HEK293T (cell line): ENCODE results near the gene DELE1.

Source experiments
- CTCF ChIA-PET: fragments of 350-600 bp; formaldehyde crosslinking; extraction: SDS; loops from one replicate; lab custom pipeline; 2021; ENCODE audit warnings: antibody characterized with exemption, inconsistent platforms; lab: Yijun Ruan, JAX
- POLR2A ChIA-PET: fragments of 350-600 bp; formaldehyde crosslinking; extraction: SDS; loops from one replicate; lab custom pipeline; 2020; ENCODE audit warnings: antibody characterized with exemption, inconsistent platforms; lab: Yijun Ruan, JAX
- DNase-seq: peaks from one replicate; pipeline ENCODE4 v3.0.0; 2012; ENCODE audit warnings: mixed read lengths; ENCODE audit errors: extremely low spot score
- ARNT ChIP-seq: fragments of 450-650 bp; IDR thresholded peaks from 2 replicates; pipeline ENCODE4 v1.6.1; 2017; ENCODE audit warnings: mild to moderate bottlenecking
- BHLHE40 ChIP-seq: fragments of 450-650 bp; IDR thresholded peaks from 2 replicates; pipeline ENCODE4 v1.6.1; 2016; ENCODE audit warnings: mild to moderate bottlenecking, moderate library complexity, borderline replicate concordance
- CTBP1 ChIP-seq: fragments of 450-650 bp; IDR thresholded peaks from 2 replicates; pipeline ENCODE4 v1.6.1; 2016; ENCODE audit warnings: borderline replicate concordance
- ELF4 ChIP-seq: fragments of 450-650 bp; IDR thresholded peaks from 2 replicates; pipeline ENCODE4 v1.6.1; 2017; ENCODE audit warnings: antibody characterized with exemption
- FOXA1 ChIP-seq: fragments of 450-650 bp; IDR thresholded peaks from 2 replicates; pipeline ENCODE4 v1.6.1; 2016; ENCODE audit warnings: mild to moderate bottlenecking
- FOXK2 ChIP-seq: fragments of 450-650 bp; IDR thresholded peaks from 2 replicates; pipeline ENCODE4 v1.6.1; 2016; ENCODE audit warnings: mild to moderate bottlenecking
- FOXM1 ChIP-seq: fragments of 450-650 bp; IDR thresholded peaks from 2 replicates; pipeline ENCODE4 v1.6.1; 2017; ENCODE audit warnings: mild to moderate bottlenecking, borderline replicate concordance
- HDGF ChIP-seq: fragments of 450-650 bp; IDR thresholded peaks from 2 replicates; pipeline ENCODE4 v1.6.1; 2017; ENCODE audit warnings: antibody characterized with exemption, borderline replicate concordance
- L3MBTL2 ChIP-seq: fragments of 450-650 bp; conservative IDR thresholded peaks from 2 replicates; pipeline ENCODE4 v1.6.1; 2016; ENCODE audit warnings: mild to moderate bottlenecking
- LEF1 ChIP-seq: fragments of 450-650 bp; IDR thresholded peaks from 2 replicates; pipeline ENCODE4 v1.6.1; 2017; ENCODE audit warnings: mild to moderate bottlenecking, borderline replicate concordance
- NFRKB ChIP-seq: fragments of 450-650 bp; IDR thresholded peaks from 2 replicates; pipeline ENCODE4 v1.6.1; 2016; ENCODE audit warnings: mild to moderate bottlenecking, moderate library complexity
- SP1 ChIP-seq: fragments of 450-650 bp; IDR thresholded peaks from 2 replicates; pipeline ENCODE4 v1.6.1; 2017
- SUZ12 ChIP-seq: fragments of 450-650 bp; IDR thresholded peaks from 2 replicates; pipeline ENCODE4 v1.6.1; 2016; ENCODE audit warnings: mild to moderate bottlenecking
- TARDBP ChIP-seq: fragments of 450-650 bp; IDR thresholded peaks from 2 replicates; pipeline ENCODE4 v1.6.1; 2016
- ZNF384 ChIP-seq: fragments of 450-650 bp; IDR thresholded peaks from 2 replicates; pipeline ENCODE4 v1.6.1; 2016
- TF ChIP-seq, protein P1 (sequence below): fragments of 450-650 bp; IDR thresholded peaks from 2 replicates; pipeline ENCODE4 v1.6.1; 2016

Gene DELE1

DNA sequence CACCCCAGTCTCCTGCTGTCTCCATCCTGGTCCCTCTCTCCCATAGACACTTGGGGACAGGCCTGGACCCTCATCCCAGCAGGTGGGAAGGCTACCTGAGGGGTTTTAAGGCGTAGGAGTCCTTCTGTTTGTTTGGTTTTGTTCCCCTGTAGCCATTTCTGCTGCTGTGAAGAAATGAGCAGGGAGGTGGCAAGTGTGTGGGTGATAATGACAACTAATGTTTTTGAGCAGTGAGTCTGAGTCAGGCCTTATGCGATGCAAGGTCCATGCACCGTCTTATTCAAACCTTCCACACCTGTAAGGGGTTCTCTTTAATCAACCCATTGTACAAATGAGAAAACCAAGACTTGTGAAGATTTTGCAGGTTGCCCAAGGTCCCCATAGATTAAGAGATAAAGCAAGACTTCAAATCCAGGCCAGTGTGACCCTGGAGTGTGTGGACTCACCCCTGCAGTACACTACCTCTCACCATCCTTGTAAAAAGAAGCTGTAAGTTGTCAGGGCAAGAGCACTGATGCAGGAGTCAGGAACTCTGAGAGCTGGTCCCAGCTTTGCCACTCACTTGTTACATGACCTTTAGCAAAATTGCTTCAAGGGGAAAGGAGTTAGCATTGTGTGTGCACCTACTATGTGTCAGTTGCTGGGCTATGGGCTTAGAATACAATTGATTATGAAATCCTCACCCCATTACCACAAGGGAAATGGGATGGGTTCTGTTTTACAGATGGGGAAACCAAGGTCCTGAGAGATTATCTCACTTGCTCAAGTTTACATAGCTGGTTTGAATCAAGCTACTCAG is 26.7 kb downstream of the DELE1 start:
- DNase-seq, result no peak
- ChIA-PET POLR2A (no interaction called here), CTCF (interaction anchor here (0.6 to 1.7 kb wide), 2 partner anchors 10 to 13 kb away, joined by 3 to 12 read pairs; no protein-coding TSS in a partner anchor)
- TF ChIP-seq FOXK2, result no peak
- no peak for TF ChIP-seq NFRKB
- TF ChIP-seq, protein P1, sequence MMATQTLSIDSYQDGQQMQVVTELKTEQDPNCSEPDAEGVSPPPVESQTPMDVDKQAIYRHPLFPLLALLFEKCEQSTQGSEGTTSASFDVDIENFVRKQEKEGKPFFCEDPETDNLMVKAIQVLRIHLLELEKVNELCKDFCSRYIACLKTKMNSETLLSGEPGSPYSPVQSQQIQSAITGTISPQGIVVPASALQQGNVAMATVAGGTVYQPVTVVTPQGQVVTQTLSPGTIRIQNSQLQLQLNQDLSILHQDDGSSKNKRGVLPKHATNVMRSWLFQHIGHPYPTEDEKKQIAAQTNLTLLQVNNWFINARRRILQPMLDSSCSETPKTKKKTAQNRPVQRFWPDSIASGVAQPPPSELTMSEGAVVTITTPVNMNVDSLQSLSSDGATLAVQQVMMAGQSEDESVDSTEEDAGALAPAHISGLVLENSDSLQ, result no peak
- no peak for TF ChIP-seq ELF4
- no peak for TF ChIP-seq L3MBTL2
- no peak for TF ChIP-seq CTBP1
- TF ChIP-seq ARNT, result no peak
- no peak for TF ChIP-seq SUZ12
- TF ChIP-seq FOXA1, result no peak
- TF ChIP-seq HDGF, result no peak
- TF ChIP-seq SP1, result no peak
- TF ChIP-seq TARDBP, result no peak
- no peak for TF ChIP-seq FOXM1
- TF ChIP-seq BHLHE40, result no peak
- TF ChIP-seq LEF1, result no peak
- TF ChIP-seq ZNF384, result no peak

DNA sequence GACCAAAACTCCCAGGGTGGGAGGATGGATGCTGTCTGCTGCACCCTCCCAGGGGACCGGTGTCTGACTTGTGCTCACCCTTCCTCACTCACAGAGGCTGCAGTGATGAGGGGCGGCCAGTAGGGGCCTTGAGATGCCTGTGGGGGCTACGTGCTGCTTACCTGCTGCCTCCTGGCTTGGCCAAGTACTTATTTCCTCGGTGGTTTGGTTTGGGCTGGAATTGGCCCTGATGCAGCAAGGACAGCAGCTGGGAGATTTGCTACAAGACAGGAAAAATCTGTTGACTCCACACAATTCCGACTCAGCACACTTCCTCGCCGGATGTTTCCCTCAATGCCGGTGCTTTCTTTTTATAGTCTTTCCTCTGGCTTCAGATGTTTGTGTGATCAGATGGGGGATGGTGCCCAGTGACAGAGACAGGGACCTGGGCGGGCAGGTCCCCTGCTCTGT is 27.7 kb downstream of the DELE1 start:
- CTCF ChIA-PET, result interaction anchor here (0.6 to 1.7 kb wide), 3 partner anchors 9 to 260 kb away, joined by 3 to 12 read pairs (median 3); no protein-coding TSS in a partner anchor
- POLR2A ChIA-PET, result no interaction called here
- peak; percentile 74 for DNase-seq
- no peak for TF ChIP-seq BHLHE40
- no peak for TF ChIP-seq ZNF384
- no peak for TF ChIP-seq FOXM1
- TF ChIP-seq CTBP1, result no peak

DNA sequence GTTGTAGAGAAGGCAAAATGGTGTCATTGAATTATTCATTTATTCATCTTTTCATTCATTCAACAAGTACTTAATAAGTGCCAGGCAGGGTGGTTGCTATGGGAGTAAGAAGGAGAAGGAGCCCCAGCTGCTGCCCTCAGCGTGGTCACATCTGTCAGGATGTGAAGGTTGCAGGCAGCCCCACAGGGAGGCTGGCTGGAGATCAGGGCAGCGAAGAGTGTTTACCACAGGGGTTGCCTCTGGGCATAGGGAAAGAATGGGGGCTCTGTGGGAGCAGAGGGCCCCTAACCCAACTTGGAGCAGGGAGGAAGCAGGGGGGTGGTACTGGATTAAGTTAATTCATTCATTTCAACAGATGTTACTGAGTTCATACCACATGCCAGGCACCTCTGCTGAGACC is 28.3 kb downstream of the DELE1 start:
- no peak for DNase-seq
- ChIA-PET CTCF (interaction anchor here (1.0 kb wide), 1 partner anchor 9 kb away, joined by 6 read pairs; no protein-coding TSS in a partner anchor), POLR2A (interaction anchor here (1.0 kb wide), 1 partner anchor 29 kb away, joined by 3 read pairs; no protein-coding TSS in a partner anchor)
- TF ChIP-seq HDGF (no peak), FOXA1 (no peak), FOXM1 (no peak), SUZ12 (no peak)

DNA sequence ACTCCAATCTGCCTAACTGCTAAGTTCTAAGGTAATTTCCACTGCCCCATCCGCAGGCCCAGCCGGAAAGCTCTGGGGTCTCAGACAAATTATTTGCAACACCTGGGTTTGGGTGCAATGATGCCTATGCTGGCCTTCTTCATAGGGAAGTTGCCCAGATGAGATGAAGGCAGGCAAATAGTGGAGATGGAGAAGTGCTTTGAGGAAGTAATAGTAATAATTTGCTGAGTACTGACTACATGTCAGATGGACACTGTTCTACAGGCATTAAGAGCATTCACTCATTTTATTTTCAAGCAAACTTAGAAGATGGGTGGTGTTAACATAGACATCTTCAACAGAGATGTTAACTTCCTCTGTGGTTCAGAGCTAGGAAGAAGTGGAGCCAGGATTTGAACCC is 30.5 kb downstream of the DELE1 start:
- TF ChIP-seq L3MBTL2 (no peak), SUZ12 (no peak), FOXA1 (no peak), BHLHE40 (no peak), TARDBP (no peak)
- no peak for DNase-seq
- ChIA-PET POLR2A (interaction anchor here (0.9 to 1.1 kb wide), 2 partner anchors 15 to 30 kb away, joined by 3 read pairs; partner anchors contain the start of gene RNF14), CTCF (interaction anchor here (1.1 kb wide), 1 partner anchor 15 kb away, joined by 5 read pairs; the partner anchor contains the start of gene RNF14)

DNA sequence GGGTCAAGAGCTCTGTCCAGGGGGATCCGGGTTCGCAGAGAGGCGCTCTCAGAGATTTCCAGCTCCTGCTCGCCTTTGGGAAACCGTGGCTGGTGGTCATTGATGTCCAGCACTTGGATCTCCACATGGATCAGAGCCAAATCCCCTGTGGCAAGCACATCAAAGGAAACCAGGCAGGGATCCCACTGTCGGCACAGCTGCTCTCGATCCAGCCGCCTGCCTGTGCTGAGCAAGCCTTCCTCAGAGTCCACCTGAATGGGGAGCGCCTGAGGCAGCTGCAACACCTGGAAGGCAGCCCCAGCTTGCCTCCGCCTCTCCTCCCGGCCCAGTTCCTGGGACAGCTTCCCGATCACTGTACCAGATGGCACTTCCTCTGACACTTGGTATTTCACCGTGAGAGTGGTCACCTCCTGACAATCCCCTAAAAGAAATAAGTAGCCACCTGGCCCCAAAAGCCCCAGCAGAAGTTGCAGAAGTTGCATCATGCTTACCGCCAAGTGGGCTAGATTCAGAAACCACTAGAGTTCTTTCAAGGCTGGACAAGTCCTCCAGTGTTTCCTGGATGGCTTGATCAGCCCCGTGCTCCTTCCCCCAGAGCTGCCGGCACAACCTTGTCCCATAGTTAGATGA is 33.8 kb downstream of the DELE1 start:
- no peak for DNase-seq
- ChIA-PET CTCF (interaction anchor here (0.7 to 1.2 kb wide), 2 partner anchors 12 to 712 kb away, joined by 3 read pairs; partner anchors contain the start of genes PCDHB15 and RNF14), POLR2A (interaction anchor here (0.9 kb wide), 1 partner anchor 13 kb away, joined by 4 read pairs; no protein-coding TSS in a partner anchor)
- TF ChIP-seq SUZ12 (no peak), ZNF384 (no peak), TARDBP (no peak)
- TF ChIP-seq, protein P1, result no peak

DNA sequence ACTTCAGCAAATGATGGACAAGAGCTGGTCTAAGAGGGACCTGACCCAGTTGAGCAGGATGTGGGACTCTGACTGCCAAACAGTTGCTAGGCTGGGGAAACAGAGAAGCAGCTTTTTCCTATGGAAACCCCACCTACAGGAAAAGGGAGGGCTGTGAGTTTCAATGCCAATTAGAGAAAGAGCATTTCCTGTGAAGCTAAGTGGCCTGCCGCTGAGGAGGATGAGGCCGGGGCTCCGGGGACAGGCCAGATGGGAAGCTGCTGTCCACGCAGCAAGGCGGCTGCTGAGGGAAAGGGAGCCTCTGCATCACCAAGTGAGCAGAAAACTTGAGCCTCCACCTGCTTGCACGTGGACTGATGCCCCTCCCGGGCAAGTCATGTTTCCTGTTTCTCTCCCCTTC is 34.4 kb downstream of the DELE1 start, which contains the start of gene PCDH12:
PCDH12 (minus strand) TSS at position 90 of the 400 bp plus-strand sequence. CDS start 351 bp downstream, outside the sequence.
- ChIA-PET POLR2A (no interaction called here), CTCF (interaction anchor here (0.7 kb wide), 1 partner anchor 713 kb away, joined by 3 read pairs; the partner anchor contains the start of gene PCDHB15)
- no peak for DNase-seq
- TF ChIP-seq FOXA1 (no peak), BHLHE40 (no peak), HDGF (no peak), SP1 (no peak)
- TF ChIP-seq, protein P1, result no peak
